K562 (cell line): ENCODE data around the gene PCCA. TPM values are rescaled to one million over a fixed set of nuclear protein-coding genes. Genes with fewer than 3 reads are reported as not detected.

Experiments used
- ATAC-seq: fragments of 200-7000 bp; cut with Tn5 transposase; 3 replicates; pipeline ENCODE4 v1.9.1; 2020; ENCODE audit warnings: moderate library complexity
- BruUV-seq: library from RNA; stranded (reverse); fragments of 400-500 nt; replicated peaks from 2 replicates; lab custom pipeline; 2021; lab: Mats Ljungman, UMichigan
- CTCF ChIA-PET: fragments of 300-600 bp; formaldehyde crosslinking; extraction: SDS; loops from one replicate; lab custom pipeline; 2021; ENCODE audit warnings: low intra/inter-chr PET ratio; lab: Yijun Ruan, JAX
- POLR2A ChIA-PET: fragments of 300-600, 350-650 bp; sonication (Branson Sonifier 250); formaldehyde crosslinking; extraction: SDS; loops from one replicate; lab custom pipeline; 2021; ENCODE audit warnings: antibody characterized with exemption, inconsistent platforms; lab: Yijun Ruan, JAX
- DNase-seq, 4 experiments: peaks; one replicate each; pipeline versions ENCODE4 v3.0.0 to v3.0.0-alpha.2; 2011 to 2018; ENCODE audit warnings: low spot score in 3 of 4, mixed read lengths in 3 of 4; ENCODE audit errors: extremely low read depth in 1 of 4
- FAIRE-seq: peaks from 2 replicates; lab custom pipeline; 2011; peaks lifted over from hg19 to GRCh38; lab: Jason Lieb, UNC
- H2AFZ ChIP-seq: 2 replicates; pipeline ENCODE4 v1.6.0; 2011; ENCODE audit warnings: low read depth, low read length, control low read depth, inconsistent platforms
- H3K27ac ChIP-seq: fragments of 200-600 bp; 3 replicates; pipeline ENCODE4 v1.8.0; 2011; ENCODE audit warnings: low read depth, mild to moderate bottlenecking, control low read depth, inconsistent platforms, low read length, moderate library complexity, mixed read lengths; ENCODE audit errors: extremely low read depth
- H3K27me3 ChIP-seq, 2 experiments: fragments of 300-600 bp in 1 of 2; 2 replicates in 1 of 2; 3 replicates in 1 of 2; pipeline versions ENCODE4 v1.6.0 to v1.8.0; 2011; ENCODE audit warnings: inconsistent platforms in 2 of 2, low read length in 2 of 2, mild to moderate bottlenecking in 1 of 2, mixed read lengths in 1 of 2, moderate library complexity in 1 of 2; ENCODE audit not compliant: control insufficient read depth in 2 of 2, insufficient read depth in 2 of 2
- H3K36me3 ChIP-seq: fragments of 300-600 bp; 3 replicates; pipeline ENCODE4 v1.8.0; 2011; ENCODE audit warnings: mild to moderate bottlenecking, low read length, inconsistent platforms; ENCODE audit not compliant: control insufficient read depth, insufficient read depth
- H3K4me1 ChIP-seq, 2 experiments: fragments of 200-600 bp in 1 of 2; replicated peaks in 1 of 2; 2 replicates in 1 of 2; 3 replicates in 1 of 2; pipeline versions ENCODE4 v1.5.1 to v1.8.0; 2011; ENCODE audit warnings: inconsistent platforms in 2 of 2, low read length in 2 of 2, mild to moderate bottlenecking in 1 of 2, mixed read lengths in 1 of 2, moderate library complexity in 1 of 2; ENCODE audit not compliant: control insufficient read depth in 2 of 2, insufficient read depth in 2 of 2
- H3K4me2 ChIP-seq: 2 replicates; pipeline ENCODE4 v1.6.1; 2011; ENCODE audit warnings: low read length, control low read depth, inconsistent platforms, mixed read lengths; ENCODE audit not compliant: insufficient read depth
- H3K4me3 ChIP-seq: fragments of 200-600 bp; sonication (generic), shearing (Covaris generic); 2 replicates; pipeline ENCODE4 v1.5.1; 2016; ENCODE audit warnings: control low read depth, inconsistent platforms
- H3K79me2 ChIP-seq: fragments of 200-600 bp; 3 replicates; pipeline ENCODE4 v1.8.0; 2011; ENCODE audit warnings: low read length, inconsistent platforms; ENCODE audit not compliant: control insufficient read depth, insufficient read depth
- H3K9ac ChIP-seq, 2 experiments: 2 replicates each; pipeline versions ENCODE4 v1.6.0 to v1.6.1; 2011; ENCODE audit warnings: low read depth in 2 of 2, low read length in 2 of 2, control low read depth in 1 of 2, inconsistent platforms in 1 of 2, mild to moderate bottlenecking in 1 of 2, mixed read lengths in 1 of 2; ENCODE audit not compliant: insufficient read depth in 1 of 2
- H3K9me1 ChIP-seq: one replicate; pipeline ENCODE4 v1.6.0; 2011; ENCODE audit warnings: inconsistent platforms, mild to moderate bottlenecking, low read length, moderate library complexity; ENCODE audit not compliant: control insufficient read depth, insufficient read depth
- H3K9me3 ChIP-seq: replicated peaks from 2 replicates; pipeline ENCODE4 v1.5.1; 2011; ENCODE audit warnings: low read depth, low read length, inconsistent platforms; ENCODE audit not compliant: control insufficient read depth, insufficient read depth
- H4K20me1 ChIP-seq: replicated peaks from 2 replicates; pipeline ENCODE4 v1.6.1; 2011; ENCODE audit warnings: low read length, inconsistent platforms, mixed read lengths; ENCODE audit not compliant: control insufficient read depth, insufficient read depth
- LCOR ChIP-seq: sonication (generic); formaldehyde crosslinking; IDR thresholded peaks from 2 replicates; pipeline ENCODE4 v1.8.0; 2022; ENCODE audit warnings: mild to moderate bottlenecking, missing genetic modification reagents
- SMAD2 ChIP-seq: fragments of 150-350 bp; IDR thresholded peaks from 2 replicates; pipeline ENCODE4 v1.6.1; 2014; ENCODE audit warnings: low read depth, mild to moderate bottlenecking, low read length
- SMARCA5 ChIP-seq: fragments of 450-650 bp; IDR thresholded peaks from 2 replicates; pipeline ENCODE4 v1.6.1; 2016
- WGBS: fragments of 100-300 bp; shearing (Covaris generic); methylation state at CpG from one replicate; pipeline ENCODE4 v1.1.6; 2016; ENCODE audit warnings: low coverage, mixed read lengths; ENCODE audit not compliant: insufficient coverage; ENCODE audit errors: missing lambda C conversion rate; 5-methylcytosine and 5-hydroxymethylcytosine counted together
- in situ Hi-C: fragments of 300-500 bp; cut with MboI; formaldehyde crosslinking; loops from 4 replicates; pipeline ENCODE4 v1.15.0; 2018; ENCODE audit warnings: inconsistent platforms, mixed read lengths
- intact Hi-C: fragments of 100-400 bp; cut with micrococcal nuclease; formaldehyde crosslinking; loops from 2 replicates; pipeline ENCODE4 v1.14.2; 2022
- polyA plus RNA-seq, 8 experiments: library from polyadenylated mRNA; depleted of rRNA in 4 of 8; stranded (reverse) in 5 of 8; unstranded in 3 of 8; fragments of >200 nt; fragmentation: Nextera tagmentation in 2 of 8; fragmentation: Illumina TruSeq in 1 of 8; extraction: Ambion mirVana in 2 of 8; extraction: Trizol in 1 of 8; gene quantifications; 2 replicates each; pipeline versions ENCODE4 v1.2.1 to v1.2.3, GENCODE V29; 2011 to 2014; ENCODE audit warnings: inconsistent platforms in 1 of 8, missing spikeins in 1 of 8
- total RNA-seq, 7 experiments: library from RNA; depleted of rRNA in 6 of 7; stranded (reverse); fragments of >200 nt in 6 of 7; fragmentation: Illumina TruSeq in 2 of 7; extraction: Trizol in 2 of 7; gene quantifications; 2 replicates each; pipeline versions ENCODE4 v1.2.1 to v1.2.3, GENCODE V29; 2011 to 2021; ENCODE audit warnings: low replicate concordance in 1 of 7
- TF ChIP-seq, protein P1 (sequence below): fragments of 450-650 bp; formaldehyde crosslinking; IDR thresholded peaks from 2 replicates; pipeline ENCODE4 v1.4.0; 2020; ENCODE audit warnings: mild to moderate bottlenecking, mixed read lengths
- TF ChIP-seq, protein P2 (sequence below): fragments of 250-450 bp; sonication (Bioruptor Pico); IDR thresholded peaks from 2 replicates; pipeline ENCODE4 v1.6.1; 2021; ENCODE audit warnings: mild to moderate bottlenecking
- TF ChIP-seq, protein P3 (sequence below): fragments of 450-650 bp; IDR thresholded peaks from 2 replicates; pipeline ENCODE4 v1.7.1; 2018; ENCODE audit warnings: mild to moderate bottlenecking, low read depth; ENCODE audit not compliant: partially characterized antibody

Gene PCCA
- total and polyA plus RNA-seq, 9 of the 15 experiments (the other 6 are each of a cell fraction or from before 2014, with no cell fraction given): 5.2 to 14.1 (median 9.7) TPM

DNA sequence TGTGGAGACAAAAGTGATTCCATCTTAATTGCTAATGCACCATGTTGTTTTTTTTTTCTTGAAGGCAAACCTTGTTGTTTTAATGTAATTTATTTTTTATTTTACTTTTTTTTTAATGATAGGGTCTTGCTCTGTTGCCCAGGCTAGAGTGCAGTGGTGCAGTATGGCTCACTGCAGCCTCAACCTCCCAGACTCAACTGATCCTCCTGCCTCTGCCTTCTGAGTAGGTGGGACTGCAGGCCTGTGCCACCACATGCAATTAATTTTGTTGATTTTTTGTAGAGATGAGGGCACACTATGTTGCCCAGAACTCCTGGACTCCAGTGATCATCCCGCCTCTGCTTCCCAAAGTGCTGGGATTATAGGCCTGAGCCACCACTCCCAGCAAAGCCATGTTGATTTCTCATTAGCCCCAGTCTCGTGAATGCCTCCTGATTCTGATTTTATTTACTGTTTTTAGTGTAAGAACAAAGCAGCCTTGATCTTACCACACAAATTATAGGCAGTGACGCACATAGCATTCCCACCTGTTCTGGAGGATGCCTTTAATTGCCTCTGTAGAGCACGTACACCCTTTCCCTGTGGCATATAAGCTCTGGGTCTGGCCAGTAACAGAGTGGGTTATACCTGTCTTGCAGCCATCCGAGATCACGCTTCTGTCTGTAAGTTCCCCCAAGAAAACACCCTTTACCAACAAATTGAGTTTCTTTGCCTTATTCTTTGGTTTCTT is 349.3 kb downstream of the PCCA start (continued):
- TF ChIP-seq, protein P1, sequence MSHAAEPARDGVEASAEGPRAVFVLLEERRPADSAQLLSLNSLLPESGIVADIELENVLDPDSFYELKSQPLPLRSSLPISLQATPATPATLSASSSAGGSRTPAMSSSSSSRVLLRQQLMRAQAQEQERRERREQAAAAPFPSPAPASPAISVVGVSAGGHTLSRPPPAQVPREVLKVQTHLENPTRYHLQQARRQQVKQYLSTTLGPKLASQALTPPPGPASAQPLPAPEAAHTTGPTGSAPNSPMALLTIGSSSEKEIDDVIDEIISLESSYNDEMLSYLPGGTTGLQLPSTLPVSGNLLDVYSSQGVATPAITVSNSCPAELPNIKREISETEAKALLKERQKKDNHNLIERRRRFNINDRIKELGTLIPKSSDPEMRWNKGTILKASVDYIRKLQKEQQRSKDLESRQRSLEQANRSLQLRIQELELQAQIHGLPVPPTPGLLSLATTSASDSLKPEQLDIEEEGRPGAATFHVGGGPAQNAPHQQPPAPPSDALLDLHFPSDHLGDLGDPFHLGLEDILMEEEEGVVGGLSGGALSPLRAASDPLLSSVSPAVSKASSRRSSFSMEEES (CRISPR knock-in tag): no peak
- TF ChIP-seq SMAD2: no peak
- TF ChIP-seq LCOR (CRISPR knock-in tag): no peak

DNA sequence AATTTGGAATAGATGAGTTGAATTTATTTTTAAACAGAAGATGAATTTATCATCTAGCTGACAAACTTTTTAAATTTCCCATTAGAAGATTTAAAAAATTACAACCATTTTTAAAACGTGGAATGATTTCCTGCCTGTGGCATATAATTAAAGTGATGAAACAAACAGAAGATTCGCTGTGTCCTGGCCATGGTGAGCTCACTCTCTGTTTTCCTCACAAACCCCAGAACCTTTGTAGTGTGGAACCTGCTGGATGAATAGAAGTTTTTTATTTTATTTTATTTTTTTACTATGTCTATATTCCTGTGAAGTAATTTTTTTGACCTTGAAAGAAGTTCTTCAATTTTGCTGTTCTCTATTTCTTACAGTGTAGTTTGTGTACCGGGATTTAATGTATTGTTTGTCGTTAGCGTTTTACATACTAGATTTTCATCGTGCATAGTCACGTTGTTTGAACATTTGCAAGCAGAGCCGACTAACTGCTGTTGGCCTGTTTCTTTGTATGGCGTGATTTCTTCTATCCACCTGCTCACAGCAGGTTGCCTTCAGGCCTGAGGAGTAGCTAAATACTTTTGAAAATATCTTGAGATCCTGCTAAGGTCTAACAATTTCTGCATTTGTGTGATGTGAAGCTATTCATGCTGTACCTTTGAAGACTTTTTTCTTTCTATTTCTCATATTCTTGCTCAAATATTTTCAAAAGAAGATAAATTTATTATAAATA is 350.5 kb downstream of the PCCA start:
- TF ChIP-seq, protein P2, sequence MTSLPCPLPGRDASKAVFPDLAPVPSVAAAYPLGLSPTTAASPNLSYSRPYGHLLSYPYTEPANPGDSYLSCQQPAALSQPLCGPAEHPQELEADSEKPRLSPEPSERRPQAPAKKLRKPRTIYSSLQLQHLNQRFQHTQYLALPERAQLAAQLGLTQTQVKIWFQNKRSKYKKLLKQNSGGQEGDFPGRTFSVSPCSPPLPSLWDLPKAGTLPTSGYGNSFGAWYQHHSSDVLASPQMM (CRISPR knock-in tag): no peak
- no peak for TF ChIP-seq SMARCA5
- TF ChIP-seq, protein P3, sequence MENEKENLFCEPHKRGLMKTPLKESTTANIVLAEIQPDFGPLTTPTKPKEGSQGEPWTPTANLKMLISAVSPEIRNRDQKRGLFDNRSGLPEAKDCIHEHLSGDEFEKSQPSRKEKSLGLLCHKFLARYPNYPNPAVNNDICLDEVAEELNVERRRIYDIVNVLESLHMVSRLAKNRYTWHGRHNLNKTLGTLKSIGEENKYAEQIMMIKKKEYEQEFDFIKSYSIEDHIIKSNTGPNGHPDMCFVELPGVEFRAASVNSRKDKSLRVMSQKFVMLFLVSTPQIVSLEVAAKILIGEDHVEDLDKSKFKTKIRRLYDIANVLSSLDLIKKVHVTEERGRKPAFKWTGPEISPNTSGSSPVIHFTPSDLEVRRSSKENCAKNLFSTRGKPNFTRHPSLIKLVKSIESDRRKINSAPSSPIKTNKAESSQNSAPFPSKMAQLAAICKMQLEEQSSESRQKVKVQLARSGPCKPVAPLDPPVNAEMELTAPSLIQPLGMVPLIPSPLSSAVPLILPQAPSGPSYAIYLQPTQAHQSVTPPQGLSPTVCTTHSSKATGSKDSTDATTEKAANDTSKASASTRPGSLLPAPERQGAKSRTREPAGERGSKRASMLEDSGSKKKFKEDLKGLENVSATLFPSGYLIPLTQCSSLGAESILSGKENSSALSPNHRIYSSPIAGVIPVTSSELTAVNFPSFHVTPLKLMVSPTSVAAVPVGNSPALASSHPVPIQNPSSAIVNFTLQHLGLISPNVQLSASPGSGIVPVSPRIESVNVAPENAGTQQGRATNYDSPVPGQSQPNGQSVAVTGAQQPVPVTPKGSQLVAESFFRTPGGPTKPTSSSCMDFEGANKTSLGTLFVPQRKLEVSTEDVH: no peak
- Histone ChIP-seq H3K9me3 (no peaks in the 10 kb centered on the region), H3K4me2 (no peak overlapping the region), H2AFZ (no peak overlapping the region), H3K9me1 (no peaks in the 10 kb centered on the region), H3K4me3 (no peak overlapping the region), H3K79me2 (no peaks in the 10 kb centered on the region), H3K9ac (no peak overlapping the region), H3K36me3 (no peaks in the 10 kb centered on the region), H4K20me1 (no peaks in the 10 kb centered on the region), H3K27me3 (no peaks in the 10 kb centered on the region), H3K27ac (no peak overlapping the region), H3K4me1 (no peaks in the 10 kb centered on the region)
- no peak for FAIRE-seq
- DNase-seq: no peak
- intact Hi-C loops: no loop called here
- ChIA-PET CTCF (no interaction called here), POLR2A (interaction anchor here (1.0 to 1.1 kb wide), 2 partner anchors 10 to 20 kb away, joined by 3 to 4 read pairs; no protein-coding TSS in a partner anchor)
- in situ Hi-C loops: no loop called here
- BruUV-seq: no TSS peak
- 51% methylated on average over 9 of the region's 9 CpGs for WGBS
- ATAC-seq: no peak
